NCI-H146 (cell line): ENCODE results near the gene BICRA.
"Not testable (repeated sequence)": the region's sequence is repeated elsewhere in the genome, so short reads cannot be mapped to it uniquely, and the experiment has no call there.

Source experiments
- DNase-seq: peaks from one replicate; lab custom pipeline; 2025; lab: John Stamatoyannopoulos, UW

Gene BICRA

GRCh38 chr19:47663435-47663910 is 54.5 kb downstream of the BICRA start:
- no peak for DNase-seq

DNA sequence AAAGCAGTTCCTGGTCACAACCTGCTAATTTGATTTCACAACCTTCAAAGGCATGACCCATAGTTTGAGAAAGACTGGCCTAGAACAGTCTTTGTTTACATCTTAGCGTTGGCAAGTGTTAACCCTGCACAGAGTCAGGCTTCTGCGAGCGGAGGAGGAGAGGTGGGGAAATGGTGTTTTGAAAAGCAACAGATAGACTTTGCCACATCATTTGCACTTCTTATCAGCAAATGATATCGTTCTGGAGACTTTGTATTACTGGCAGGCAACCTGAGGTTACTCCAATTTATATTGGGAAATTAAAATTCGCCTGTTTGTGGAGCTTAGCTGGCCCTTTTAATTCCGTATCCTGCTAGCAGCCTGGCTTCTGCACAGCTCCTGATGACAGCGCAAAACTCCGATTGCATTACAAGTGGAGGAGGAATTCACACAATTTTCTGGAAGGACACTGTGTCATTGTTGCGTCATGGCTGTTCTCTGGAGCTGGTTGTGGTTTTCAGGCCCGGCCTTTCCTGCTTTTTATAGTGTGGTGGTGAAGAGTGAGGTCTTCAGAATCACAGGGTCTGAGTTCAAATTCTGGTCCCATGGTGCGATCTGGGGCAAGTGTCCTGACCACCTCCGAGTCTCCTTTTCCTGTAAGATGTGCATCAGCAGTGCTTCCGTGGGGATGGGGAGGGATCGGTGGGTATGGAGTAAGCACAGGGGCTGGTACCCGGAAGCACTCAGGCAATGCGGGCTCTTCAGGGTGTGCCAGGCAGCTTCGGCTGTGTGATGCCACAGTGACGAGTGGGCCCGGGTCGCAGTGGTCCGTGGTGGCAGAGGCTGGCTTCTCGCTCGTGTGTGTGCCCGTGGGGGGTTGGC is 55.2 kb downstream of the BICRA start:
- DNase-seq = no peak

GRCh38 chr19:47668556-47668955 is 59.6 kb downstream of the BICRA start:
- DNase-seq = not testable (repeated sequence)

GRCh38 chr19:47670736-47671135 is 61.8 kb downstream of the BICRA start:
- no peak for DNase-seq

GRCh38 chr19:47671499-47671898 is 62.6 kb downstream of the BICRA start:
- no peak for DNase-seq

DNA sequence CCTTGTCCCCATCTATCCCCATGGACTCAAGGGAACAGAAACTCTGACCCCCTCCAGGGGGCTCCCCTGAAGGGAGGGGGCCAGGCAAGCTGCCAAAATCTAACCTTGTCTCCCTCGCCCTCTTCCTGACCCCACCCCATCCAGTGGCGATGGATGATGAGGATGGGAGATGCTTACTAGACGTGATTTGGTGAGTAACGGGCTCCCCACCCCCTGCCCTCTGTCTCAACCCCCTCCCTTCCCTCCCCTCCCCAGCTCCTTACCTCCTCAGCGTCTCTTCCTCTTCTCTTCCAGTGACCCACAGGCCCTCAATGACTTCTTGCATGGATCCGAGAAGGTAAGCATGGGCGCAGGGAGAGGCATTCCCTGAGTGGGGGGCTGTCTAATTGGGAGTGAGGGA is 64.5 kb downstream of the BICRA start:
- no peak for DNase-seq

DNA sequence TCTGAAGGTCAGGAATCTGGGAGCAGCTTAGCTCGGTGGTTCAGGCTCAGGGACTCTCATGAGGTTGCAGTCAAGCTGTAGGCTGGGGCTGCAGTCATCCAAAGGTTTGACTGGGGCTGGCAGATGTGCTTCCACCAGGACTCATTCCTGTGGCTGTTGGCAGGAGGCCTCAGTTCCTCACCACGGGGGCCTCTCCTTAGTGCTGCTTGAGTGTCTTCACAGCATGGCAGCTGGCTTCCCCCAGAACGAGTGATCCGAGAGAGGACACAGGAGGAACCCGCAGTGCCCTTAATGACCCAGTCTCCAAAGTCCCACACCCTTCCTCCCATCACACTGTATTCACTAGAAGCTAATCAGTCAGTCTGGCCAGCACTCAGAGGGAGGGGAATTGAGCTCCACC is 65.6 kb downstream of the BICRA start:
- no peak for DNase-seq

DNA sequence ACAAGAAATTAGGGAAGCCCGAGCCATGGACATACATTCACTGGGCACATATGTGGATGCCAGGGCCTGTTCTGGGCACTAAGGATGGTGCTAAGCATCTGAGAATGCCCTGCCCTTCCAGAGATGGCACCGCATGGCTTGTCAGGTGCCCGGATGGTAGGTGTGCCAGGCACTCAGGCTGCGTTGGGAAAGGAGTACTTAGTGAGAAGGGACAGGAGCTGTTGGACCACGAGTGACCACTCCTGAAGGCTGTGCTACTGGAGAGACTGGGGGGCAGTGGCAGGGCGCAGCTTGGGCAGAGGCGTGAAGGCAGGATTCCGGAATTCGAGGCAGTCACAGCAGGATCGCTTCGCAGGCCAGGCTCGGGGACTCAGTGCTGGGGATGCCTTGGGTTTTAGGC is 66.3 kb downstream of the BICRA start:
- DNase-seq = no peak

GRCh38 chr19:47675859-47676258 is 66.9 kb downstream of the BICRA start:
- no peak for DNase-seq

- no peak for DNase-seq
Measured at GRCh38 chr19:47676811-47677210, 67.9 kb downstream of the BICRA start.

DNA sequence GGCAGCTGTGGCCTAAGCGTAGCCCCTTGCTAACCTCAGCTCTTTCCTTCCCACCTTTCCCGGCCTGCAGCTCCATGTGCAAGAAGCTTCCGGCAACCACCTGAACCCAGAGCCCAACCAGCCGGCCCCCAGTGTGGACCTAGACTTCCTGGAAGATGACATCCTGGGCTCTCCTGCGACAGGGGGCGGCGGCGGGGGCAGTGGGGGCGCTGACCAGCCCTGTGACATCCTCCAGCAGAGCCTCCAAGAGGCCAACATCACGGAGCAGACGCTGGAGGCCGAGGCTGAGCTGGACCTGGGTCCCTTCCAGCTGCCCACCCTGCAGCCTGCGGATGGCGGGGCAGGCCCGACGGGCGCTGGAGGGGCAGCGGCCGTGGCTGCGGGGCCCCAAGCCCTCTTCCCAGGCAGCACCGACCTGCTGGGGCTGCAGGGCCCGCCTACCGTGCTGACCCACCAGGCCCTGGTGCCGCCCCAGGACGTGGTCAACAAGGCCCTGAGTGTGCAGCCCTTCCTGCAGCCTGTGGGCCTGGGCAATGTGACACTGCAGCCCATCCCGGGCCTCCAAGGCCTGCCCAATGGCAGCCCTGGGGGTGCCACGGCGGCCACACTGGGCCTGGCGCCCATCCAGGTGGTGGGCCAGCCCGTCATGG is 70.4 kb downstream of the BICRA start:
- DNase-seq = no peak

- no peak for DNase-seq
Measured at GRCh38 chr19:47679922-47680857, 71.3 kb downstream of the BICRA start.

GRCh38 chr19:47680858-47681332 is 72.0 kb downstream of the BICRA start:
- no peak for DNase-seq

DNA sequence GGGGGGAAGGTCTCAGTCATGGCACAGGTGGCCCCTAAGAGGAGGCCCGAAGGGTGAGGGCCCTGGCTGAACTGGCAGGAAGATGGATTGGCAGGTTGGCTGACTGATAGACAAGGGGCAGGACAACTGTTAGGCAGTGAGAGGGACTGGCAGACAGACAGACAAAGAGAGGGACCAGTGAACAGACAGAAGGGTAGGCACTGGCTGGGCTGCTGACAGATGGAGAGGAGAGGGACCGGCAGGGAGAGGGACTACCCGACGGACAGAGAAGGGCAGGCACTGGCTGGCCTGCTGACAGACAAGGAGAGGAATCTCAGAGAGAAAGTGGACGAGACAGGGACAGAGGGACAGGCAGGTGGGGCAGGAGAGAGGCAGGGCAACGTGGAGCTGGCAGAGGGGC is 72.5 kb downstream of the BICRA start:
- DNase-seq = no peak

DNA sequence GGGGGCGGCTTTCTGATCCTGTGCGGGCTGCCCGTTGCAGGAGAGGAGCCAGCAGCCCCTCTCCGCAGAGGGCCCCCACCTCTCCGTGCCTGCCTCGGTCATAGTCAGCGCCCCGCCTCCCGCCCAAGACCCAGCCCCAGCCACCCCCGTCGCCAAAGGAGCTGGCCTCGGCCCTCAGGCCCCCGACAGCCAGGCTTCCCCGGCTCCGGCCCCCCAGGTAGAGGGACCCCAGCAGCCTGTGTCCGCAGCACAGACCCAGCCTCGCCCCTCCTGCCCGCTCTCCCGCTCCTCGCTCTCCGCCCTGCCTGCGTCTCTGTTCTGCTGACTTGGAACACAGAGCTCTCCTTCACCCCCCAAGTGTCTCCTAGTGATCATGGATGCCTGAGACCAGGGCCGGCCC is 73.0 kb downstream of the BICRA start:
- no peak for DNase-seq

DNA sequence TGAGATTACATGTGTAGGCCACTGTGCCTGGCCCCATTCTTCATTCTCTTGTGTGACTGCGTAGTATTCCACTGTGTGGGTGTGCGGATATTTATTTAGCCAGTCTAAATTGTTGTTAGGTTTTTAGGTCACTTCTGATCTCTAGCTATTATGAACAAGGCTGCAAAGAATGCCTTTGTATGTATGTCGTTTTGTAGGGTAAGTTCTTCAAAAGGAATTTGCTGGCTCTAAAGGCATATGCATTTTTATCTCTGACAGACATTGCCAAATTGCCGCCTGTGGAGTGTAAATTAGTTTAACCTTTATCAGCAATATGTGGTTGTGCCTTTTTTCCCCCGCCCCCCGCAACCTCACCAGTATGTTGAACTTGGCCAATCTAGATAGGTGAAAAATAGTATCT is 74.0 kb downstream of the BICRA start:
- DNase-seq = no peak

- DNase-seq = no peak
Measured at GRCh38 chr19:47686679-47687450, 77.9 kb downstream of the BICRA start.

DNA sequence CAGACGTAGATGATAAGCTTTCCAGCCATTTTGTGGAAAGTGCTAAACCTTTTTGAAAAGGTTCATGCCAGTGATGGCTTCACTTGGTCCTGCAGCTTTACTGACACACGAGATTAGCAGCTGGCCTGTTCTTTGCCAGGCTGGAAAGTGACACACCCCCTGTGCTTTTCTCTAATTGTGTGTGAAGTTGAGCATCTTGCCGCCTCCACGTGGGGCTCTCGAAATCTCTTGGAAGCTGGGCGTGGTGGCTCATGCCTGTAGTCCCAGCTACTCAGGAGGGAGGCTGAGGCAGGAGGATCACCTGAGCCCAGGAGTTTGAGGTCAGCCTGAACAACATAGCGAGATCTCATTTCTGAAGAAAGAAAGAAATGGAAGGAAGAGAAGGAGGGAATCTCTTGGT is 79.0 kb downstream of the BICRA start:
- DNase-seq = no peak

- DNase-seq = no peak
Measured at GRCh38 chr19:47691090-47691489, 82.2 kb downstream of the BICRA start.

GRCh38 chr19:47691782-47692181 is 82.8 kb downstream of the BICRA start:
- DNase-seq = no peak

DNA sequence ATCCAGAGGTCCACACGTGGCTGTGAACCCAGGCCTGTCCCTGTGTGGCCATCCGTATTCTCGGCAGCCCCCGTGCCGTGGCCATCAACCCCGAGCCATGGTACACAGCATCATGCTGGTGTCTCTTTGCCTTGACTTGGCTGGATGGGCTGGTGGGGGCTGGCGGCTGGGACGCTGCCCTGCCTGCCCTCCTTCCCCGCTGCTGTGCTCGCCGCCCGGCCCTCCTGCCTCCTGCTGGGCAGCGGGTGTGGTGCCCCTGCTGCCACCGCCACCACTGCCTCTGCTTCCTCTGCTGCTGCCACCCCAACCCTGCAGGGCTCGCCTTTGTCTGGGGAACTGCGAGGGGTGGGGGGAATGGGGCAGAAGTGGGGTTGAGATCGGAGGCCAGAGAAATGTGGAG is 84.6 kb downstream of the BICRA start:
- no peak for DNase-seq
